MM.1S (cell line): ENCODE results near the gene SLC35G1.

Source experiments
- DNase-seq: peaks from one replicate; pipeline ENCODE4 v3.0.0-alpha.2; 2015
- H2AFZ ChIP-seq: fragments of 300-600 bp; sonication (generic); 2 replicates; pipeline ENCODE4 v1.6.0; 2016; ENCODE audit warnings: antibody characterized with exemption, low read length
- H3F3A ChIP-seq: fragments of 300-600 bp; sonication (generic); 2 replicates; pipeline ENCODE4 v1.6.1; 2016; ENCODE audit warnings: mild to moderate bottlenecking, antibody characterized with exemption, low read length, moderate library complexity, mixed read lengths; ENCODE audit not compliant: insufficient read depth
- H3K27ac ChIP-seq: fragments of 300-600 bp; sonication (generic); 2 replicates; pipeline ENCODE4 v1.5.1; 2016; ENCODE audit warnings: mild to moderate bottlenecking, low read length
- H3K27me3 ChIP-seq: fragments of 300-600 bp; sonication (generic); replicated peaks from 2 replicates; pipeline ENCODE4 v1.6.0; 2016; ENCODE audit warnings: low read length; ENCODE audit not compliant: insufficient read depth
- H3K36me3 ChIP-seq: fragments of 300-600 bp; sonication (generic); replicated peaks from 2 replicates; pipeline ENCODE4 v1.6.1; 2016; ENCODE audit warnings: mild to moderate bottlenecking, low read length, mixed read lengths; ENCODE audit not compliant: insufficient read depth
- H3K4me1 ChIP-seq: fragments of 300-600 bp; sonication (generic); 2 replicates; pipeline ENCODE4 v1.6.1; 2016; ENCODE audit warnings: low read length, mixed read lengths
- H3K4me2 ChIP-seq: fragments of 300-600 bp; sonication (generic); 2 replicates; pipeline ENCODE4 v1.6.0; 2016; ENCODE audit warnings: low read depth, low read length
- H3K4me3 ChIP-seq: fragments of 300-600 bp; sonication (generic); 2 replicates; pipeline ENCODE4 v1.5.1; 2016; ENCODE audit warnings: low read length, mixed read lengths
- H3K79me2 ChIP-seq: fragments of 300-600 bp; sonication (generic); 2 replicates; pipeline ENCODE4 v1.6.1; 2016; ENCODE audit warnings: mixed run types, low read length, mixed read lengths
- H3K9ac ChIP-seq: fragments of 300-600 bp; sonication (generic); 2 replicates; pipeline ENCODE4 v1.6.1; 2016; ENCODE audit warnings: low read length, mixed read lengths
- H3K9me2 ChIP-seq: fragments of 300-600 bp; sonication (generic); replicated peaks from 2 replicates; pipeline ENCODE4 v1.6.1; 2016; ENCODE audit warnings: mild to moderate bottlenecking, low read length, mixed read lengths; ENCODE audit not compliant: insufficient read depth
- H3K9me3 ChIP-seq: fragments of 300-600 bp; sonication (generic); replicated peaks from 2 replicates; pipeline ENCODE4 v1.6.1; 2016; ENCODE audit warnings: mild to moderate bottlenecking, low read length, mixed read lengths; ENCODE audit not compliant: insufficient read depth
- H4K20me1 ChIP-seq: fragments of 300-600 bp; sonication (generic); 2 replicates; pipeline ENCODE4 v1.6.1; 2016; ENCODE audit warnings: mild to moderate bottlenecking, low read length, moderate library complexity, mixed read lengths; ENCODE audit not compliant: insufficient read depth
- EZH2 ChIP-seq: fragments of 300-600 bp; sonication (generic); optimal IDR thresholded peaks from 2 replicates; pipeline ENCODE3; 2017; ENCODE audit warnings: low read depth, mild to moderate bottlenecking, antibody characterized with exemption, low read length, mixed read lengths
- EZH2phosphoT487 ChIP-seq: fragments of 300-600 bp; sonication (generic); IDR thresholded peaks from 2 replicates; pipeline ENCODE4 v1.6.1; 2018; ENCODE audit warnings: antibody characterized with exemption, low read length
- TF ChIP-seq, protein P1 (sequence below): fragments of 300-600 bp; sonication (generic); IDR thresholded peaks from 2 replicates; pipeline ENCODE4 v1.5.1; 2016; ENCODE audit warnings: antibody characterized with exemption, low read length, mixed read lengths

SLC35G1 gene

DNA sequence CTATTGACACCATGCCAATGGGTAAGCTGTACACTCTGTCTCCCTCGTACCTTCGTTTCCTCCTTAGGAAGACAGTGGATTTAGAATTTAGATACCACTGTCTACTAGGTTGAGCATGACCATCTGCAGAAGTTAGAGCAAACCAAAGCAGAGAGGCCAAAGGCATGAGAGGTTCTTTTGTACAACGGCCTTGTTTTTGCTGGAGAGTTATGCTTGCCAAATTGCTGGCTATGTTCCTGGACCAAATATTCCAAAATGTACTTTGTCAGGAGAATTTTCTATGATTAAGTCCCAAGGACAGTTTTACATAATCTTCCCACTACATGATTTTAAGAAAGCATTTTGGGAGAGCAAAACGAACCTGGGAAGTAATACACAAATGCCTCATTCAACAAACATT is 52.0 kb downstream of the SLC35G1 start:
- no peak for DNase-seq
- H4K20me1 ChIP-seq: no peaks in the 10 kb centered on the region
- H3K27ac ChIP-seq: no peak overlapping the region
- H3K4me2 ChIP-seq: no peak overlapping the region
- H3K4me3 ChIP-seq: no peak overlapping the region
- no peaks in the 10 kb centered on the region for H3K79me2 ChIP-seq
- H2AFZ ChIP-seq: no peak overlapping the region
- H3K9me3 ChIP-seq: no peaks in the 10 kb centered on the region
- H3K9me2 ChIP-seq: no peaks in the 10 kb centered on the region
- H3K4me1 ChIP-seq: no peaks in the 10 kb centered on the region
- no peak overlapping the region for H3K9ac ChIP-seq
- no peaks in the 10 kb centered on the region for H3K36me3 ChIP-seq
- H3F3A ChIP-seq: no peaks in the 10 kb centered on the region
- no peaks in the 10 kb centered on the region for H3K27me3 ChIP-seq
- TF ChIP-seq, protein P1, sequence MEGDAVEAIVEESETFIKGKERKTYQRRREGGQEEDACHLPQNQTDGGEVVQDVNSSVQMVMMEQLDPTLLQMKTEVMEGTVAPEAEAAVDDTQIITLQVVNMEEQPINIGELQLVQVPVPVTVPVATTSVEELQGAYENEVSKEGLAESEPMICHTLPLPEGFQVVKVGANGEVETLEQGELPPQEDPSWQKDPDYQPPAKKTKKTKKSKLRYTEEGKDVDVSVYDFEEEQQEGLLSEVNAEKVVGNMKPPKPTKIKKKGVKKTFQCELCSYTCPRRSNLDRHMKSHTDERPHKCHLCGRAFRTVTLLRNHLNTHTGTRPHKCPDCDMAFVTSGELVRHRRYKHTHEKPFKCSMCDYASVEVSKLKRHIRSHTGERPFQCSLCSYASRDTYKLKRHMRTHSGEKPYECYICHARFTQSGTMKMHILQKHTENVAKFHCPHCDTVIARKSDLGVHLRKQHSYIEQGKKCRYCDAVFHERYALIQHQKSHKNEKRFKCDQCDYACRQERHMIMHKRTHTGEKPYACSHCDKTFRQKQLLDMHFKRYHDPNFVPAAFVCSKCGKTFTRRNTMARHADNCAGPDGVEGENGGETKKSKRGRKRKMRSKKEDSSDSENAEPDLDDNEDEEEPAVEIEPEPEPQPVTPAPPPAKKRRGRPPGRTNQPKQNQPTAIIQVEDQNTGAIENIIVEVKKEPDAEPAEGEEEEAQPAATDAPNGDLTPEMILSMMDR: no peak
- TF ChIP-seq EZH2 (no peak), EZH2phosphoT487 (no peak)

DNA sequence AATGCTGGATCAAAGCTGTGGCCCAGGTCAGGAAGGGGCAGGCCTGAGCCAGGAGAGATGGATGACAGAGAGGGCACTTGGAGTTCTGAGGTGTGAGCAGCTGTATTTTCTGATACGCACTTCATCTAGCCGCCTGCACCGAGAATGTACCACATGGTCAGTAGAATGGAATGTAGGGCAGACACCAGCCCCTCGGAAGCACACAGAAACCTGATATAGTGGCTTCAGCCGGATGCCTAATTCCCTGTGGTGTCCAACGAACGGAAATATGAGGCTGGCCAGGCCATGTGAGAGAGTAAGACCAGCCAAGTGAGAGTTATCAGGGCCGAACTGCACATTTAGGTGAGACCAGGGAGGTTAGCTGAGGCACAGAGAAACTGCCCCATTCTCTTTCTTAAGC is 53.3 kb downstream of the SLC35G1 start:
- no peaks in the 10 kb centered on the region for H3F3A ChIP-seq
- no peak overlapping the region for H3K4me2 ChIP-seq
- H3K9me3 ChIP-seq: no peaks in the 10 kb centered on the region
- H3K27me3 ChIP-seq: no peaks in the 10 kb centered on the region
- no peaks in the 10 kb centered on the region for H3K4me1 ChIP-seq
- H4K20me1 ChIP-seq: no peaks in the 10 kb centered on the region
- H3K9ac ChIP-seq: no peak overlapping the region
- H3K4me3 ChIP-seq: no peak overlapping the region
- H2AFZ ChIP-seq: no peak overlapping the region
- H3K9me2 ChIP-seq: no peaks in the 10 kb centered on the region
- DNase-seq: no peak
- no peaks in the 10 kb centered on the region for H3K36me3 ChIP-seq
- no peaks in the 10 kb centered on the region for H3K79me2 ChIP-seq
- TF ChIP-seq EZH2phosphoT487: no peak
- no peak for TF ChIP-seq EZH2
- TF ChIP-seq, protein P1: no peak
- H3K27ac ChIP-seq: no peak overlapping the region

DNA sequence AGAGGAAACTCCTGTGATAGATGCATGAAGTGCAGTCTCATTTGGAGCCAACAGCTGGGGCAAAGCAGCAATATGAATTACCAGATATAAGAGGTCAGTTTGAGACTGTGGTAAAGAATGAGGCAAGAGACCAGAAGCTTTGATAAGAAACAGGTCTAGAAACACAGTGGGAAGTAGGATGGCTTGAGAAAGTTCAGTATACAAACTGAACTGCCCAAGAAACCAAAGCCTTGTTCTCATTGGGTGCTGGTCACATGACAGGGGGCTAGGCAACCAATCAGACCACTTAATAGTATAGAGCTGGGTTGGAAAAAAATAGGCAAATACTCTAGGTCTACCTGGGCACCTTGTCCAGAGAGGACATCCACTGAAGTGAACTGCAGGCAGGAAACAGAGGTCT is 53.7 kb downstream of the SLC35G1 start:
- no peak overlapping the region for H2AFZ ChIP-seq
- H3K9me3 ChIP-seq: no peaks in the 10 kb centered on the region
- no peak overlapping the region for H3K9ac ChIP-seq
- no peaks in the 10 kb centered on the region for H3K4me1 ChIP-seq
- H3K4me2 ChIP-seq: no peak overlapping the region
- no peak overlapping the region for H3K4me3 ChIP-seq
- no peaks in the 10 kb centered on the region for H3K79me2 ChIP-seq
- H3K9me2 ChIP-seq: no peaks in the 10 kb centered on the region
- no peak for TF ChIP-seq EZH2phosphoT487
- TF ChIP-seq, protein P1: no peak
- TF ChIP-seq EZH2: no peak
- no peak overlapping the region for H3K27ac ChIP-seq
- no peaks in the 10 kb centered on the region for H3F3A ChIP-seq
- no peak for DNase-seq
- no peaks in the 10 kb centered on the region for H3K27me3 ChIP-seq
- H3K36me3 ChIP-seq: no peaks in the 10 kb centered on the region
- H4K20me1 ChIP-seq: no peaks in the 10 kb centered on the region
